AG10803 (cell line): ENCODE data around the gene FNIP2.
A peak's percentile ranks its signal among the peaks of the same experiment; 100 is the strongest.
"Not testable (repeated sequence)": the region's sequence is repeated elsewhere in the genome, so short reads cannot be mapped to it uniquely, and the experiment has no call there.

ENCODE experiments used
- DNase-seq: peaks from one replicate; pipeline ENCODE4 v3.0.0; 2010; ENCODE audit warnings: low read depth
- H3K4me3 ChIP-seq: 2 replicates; pipeline ENCODE4 v1.5.1; 2011; ENCODE audit warnings: mild to moderate bottlenecking, low read length, control low read depth
- CTCF ChIP-seq: conservative IDR thresholded peaks from 2 replicates; pipeline ENCODE4 v1.5.1; 2011; ENCODE audit warnings: mild to moderate bottlenecking, low read length, control low read depth, inconsistent platforms

The FNIP2 gene

GRCh38 chr4:158805635-158806471, 37.0 kb downstream of the FNIP2 start:
- DNase-seq: no peak
- H3K4me3 ChIP-seq: no peak overlapping the region
- no peak for TF ChIP-seq CTCF

- H3K4me3 ChIP-seq: no peak overlapping the region
- TF ChIP-seq CTCF: no peak
- no peak for DNase-seq
These were observed 38.9 kb downstream of the FNIP2 start for GRCh38 chr4:158807691-158808090.

- H3K4me3 ChIP-seq: no peak overlapping the region
- no peak for TF ChIP-seq CTCF
- DNase-seq: no peak
These were observed 39.6 kb downstream of the FNIP2 start for GRCh38 chr4:158808399-158808798.

GRCh38 chr4:158809208-158809607, 40.4 kb downstream of the FNIP2 start:
- not testable (repeated sequence) for DNase-seq, H3K4me3 ChIP-seq

GRCh38 chr4:158809611-158810486, 41.0 kb downstream of the FNIP2 start:
- TF ChIP-seq CTCF: no peak
- peak overlapping the region; percentile 25 for H3K4me3 ChIP-seq
- peak; percentile 98 for DNase-seq

- H3K4me3 ChIP-seq: peak overlapping the region; percentile 25; the same call in 1 of the 2 replicates
- TF ChIP-seq CTCF: no peak
- peak; percentile 99 for DNase-seq
These were observed 41.8 kb downstream of the FNIP2 start for GRCh38 chr4:158810487-158811215.

GRCh38 chr4:158811216-158811540, 42.4 kb downstream of the FNIP2 start:
- DNase-seq: no peak
- H3K4me3 ChIP-seq: no peak overlapping the region
- no peak for TF ChIP-seq CTCF
